HUDEP-2 (cell line): ENCODE data around the gene UBE2D1.

ENCODE experiments used
- DNase-seq, 76 experiments: peaks; one replicate each; lab custom pipeline; 2025; ENCODE audit not compliant: unreplicated experiment in 76 of 76; lab: John Stamatoyannopoulos, UW

The UBE2D1 gene

DNA sequence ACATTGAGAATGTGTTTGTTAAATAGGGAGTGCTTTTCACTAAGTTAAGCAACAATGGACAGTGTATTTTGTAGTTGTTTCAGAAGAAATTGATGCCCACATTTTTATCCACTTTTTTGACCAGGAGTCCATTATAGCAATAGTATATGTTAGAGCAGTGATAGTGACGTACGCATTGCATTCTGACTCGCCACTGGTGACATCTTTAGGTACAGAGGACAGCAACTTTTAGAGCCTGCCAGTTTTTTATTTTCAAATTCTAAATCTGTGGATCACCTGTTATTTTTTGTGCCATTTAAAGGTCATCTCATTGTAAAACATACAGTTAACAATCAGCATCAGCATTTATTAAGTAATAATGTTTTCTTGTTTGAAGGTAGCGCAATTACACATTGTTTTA is 1.4 kb downstream of the UBE2D1 start:
- DNase-seq = no peak

DNA sequence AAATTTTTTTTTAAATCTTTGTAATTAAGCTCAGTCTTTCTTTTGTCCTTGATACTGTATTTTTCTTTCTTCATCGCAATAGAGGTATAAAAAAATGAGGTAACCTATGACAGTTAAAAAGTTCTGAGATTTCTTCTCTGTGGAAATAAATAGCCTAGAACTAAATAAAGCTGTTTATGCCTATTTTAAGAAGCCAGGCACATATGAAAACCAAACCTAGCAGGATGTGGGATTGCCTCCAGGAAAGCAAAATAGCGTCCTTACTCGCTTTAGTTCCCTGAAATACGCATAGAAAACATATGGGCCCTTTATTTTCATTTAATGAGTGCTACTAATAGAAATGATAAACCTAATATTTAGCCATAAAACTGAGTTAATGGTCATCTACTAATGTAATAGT is 6.6 kb downstream of the UBE2D1 start:
- DNase-seq = no peak

DNA sequence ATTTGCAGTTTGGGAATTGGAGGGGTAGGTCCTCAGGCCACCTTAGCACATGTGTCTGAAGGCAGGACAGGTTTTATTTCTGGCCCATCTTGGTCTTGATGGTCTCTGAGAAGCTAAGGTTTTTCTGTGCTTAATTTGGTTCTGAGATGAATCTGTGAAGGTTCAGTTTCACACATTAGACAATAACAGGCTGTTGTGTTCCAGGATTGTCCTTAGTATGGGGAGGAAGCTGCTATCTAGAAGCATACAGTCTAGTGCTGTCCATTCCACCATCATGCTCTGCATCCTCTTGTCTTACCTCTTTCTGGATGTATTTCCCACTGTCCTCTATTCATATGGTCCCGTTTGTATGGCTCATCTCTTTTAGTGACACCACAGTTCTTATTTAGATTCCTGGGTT is 7.1 kb downstream of the UBE2D1 start:
- no peak for DNase-seq

DNA sequence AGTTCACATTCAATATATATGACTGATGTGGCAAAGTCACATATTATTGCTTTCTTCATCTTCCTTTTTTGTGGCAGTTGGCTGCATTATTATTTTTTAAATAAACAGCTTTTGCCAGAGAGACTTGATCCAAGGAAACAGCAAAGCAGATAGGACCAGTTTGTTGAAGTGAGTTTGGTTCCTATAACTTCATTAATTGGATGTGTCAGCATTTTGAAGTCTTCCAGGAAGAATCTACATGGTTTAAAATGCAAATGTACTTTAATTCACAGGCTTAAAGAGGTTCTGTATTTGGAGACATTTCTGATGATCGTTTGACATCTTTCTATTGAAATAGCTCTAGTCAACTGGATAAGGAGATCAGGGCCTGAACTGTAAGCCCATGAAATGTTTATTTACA is 13.2 kb downstream of the UBE2D1 start:
- DNase-seq = no peak

DNA sequence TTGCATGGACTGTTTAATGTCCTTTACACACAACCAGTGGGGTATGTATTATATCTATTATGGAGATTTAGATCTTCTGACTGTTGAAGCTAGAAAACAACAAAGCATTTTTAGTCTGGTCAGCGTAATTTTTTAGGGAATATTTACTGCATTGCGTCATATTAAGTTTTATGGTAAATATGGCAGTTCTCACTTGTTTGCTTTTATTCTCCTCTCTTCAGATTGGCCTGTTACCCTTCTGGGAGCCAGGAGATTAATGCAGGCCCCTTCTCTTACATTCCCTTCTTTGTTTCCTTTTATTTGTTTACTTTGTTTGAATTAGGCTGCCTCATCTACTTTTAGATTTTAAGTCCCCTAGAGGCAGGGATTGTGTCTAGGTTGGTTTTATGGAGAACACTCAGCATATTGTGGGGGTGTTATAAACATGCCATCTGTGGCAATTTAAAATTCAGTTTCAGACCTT is 13.8 kb downstream of the UBE2D1 start:
- no peak for DNase-seq

DNA sequence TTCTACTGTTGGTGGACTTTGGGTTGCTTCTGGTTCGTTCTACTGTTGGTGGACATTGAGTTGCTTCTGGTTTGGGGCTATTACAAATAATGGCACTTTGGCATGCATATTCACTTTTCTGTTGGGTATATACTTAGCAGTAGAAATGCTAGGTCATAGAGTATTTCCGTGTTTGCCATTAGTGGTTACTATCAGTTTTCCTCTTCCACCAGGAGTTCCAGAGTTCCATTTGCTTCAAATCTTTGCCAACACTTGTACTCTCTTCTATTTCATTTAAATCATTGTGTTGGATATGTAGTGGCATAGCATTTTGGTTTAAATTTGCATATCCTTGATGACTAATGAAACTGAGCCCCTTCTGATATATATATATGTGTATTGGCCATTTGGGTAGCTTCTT is 15.2 kb downstream of the UBE2D1 start:
- no peak for DNase-seq

DNA sequence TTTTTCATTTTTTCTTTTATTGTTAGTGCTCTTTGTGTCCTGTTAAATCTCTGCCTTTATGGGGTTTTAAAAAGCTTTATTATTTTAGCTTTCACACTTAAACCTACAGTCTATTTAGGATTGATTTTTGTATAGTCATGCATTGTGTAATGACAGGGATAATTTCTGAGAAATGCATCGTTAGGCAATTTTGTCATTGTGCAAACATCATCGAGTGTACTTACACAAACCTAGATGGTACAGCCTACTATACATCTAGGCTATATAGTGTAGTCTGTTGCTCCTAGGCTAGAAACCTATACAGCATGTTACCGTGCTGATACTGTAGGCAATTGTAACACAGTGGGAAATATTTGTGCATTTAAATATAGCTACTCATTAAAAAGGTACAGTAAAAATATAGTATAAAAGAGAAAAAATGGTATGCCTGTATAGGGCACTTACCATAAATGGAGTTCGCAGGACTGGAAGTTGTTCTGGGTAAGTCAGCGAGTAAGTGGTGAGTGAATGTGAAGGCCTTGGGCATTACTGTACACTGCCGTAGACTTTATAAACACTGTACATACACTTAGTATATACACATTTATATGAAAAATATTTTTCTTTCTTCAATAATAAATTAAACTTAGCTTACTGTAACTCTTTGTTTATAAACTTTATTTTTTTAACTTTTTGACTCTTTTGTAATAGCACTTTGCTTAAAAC is 16.0 kb downstream of the UBE2D1 start:
- no peak for DNase-seq

DNA sequence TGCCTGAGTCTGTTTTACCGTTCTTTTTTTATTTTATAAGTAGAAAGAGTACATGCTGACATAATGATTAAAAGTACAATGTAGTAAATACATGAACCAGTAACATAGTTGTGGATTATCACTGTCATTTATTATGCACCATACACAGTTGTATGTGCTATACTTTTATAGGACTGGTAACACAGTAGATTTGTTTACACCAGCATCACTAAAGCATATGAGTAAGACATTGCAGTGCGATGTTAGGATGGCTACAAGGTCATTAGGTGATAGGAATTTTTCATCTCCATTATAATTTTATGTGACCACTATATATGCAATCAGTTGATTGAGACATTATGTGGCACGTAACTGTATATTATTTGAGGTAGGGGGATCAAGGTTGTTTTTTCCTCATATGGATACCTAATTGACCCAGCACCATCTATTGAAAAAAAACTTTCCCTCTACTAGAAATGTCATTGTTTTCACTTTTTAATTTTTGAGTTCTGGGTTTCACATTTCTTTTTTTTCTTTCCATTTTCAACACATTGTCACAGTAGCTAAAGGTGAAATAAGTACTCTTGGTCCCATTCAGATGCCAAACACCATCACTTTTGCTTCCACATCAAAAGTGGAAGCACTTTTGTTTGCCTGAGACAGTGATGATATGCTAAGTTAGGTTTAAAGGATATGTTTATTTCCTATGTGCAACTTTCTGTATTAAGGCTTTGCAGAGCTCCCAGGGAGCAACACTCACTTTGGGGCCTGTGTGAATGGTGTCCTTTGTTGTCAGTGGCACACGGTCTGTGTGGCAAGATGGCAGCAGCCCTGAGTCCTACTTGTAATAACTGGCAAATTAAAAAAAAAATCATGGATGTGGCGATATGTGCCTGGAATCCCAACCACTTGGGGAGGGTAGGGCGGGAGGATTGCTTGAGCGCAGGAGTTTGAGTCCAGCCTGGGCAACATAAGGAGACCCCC is 17.1 kb downstream of the UBE2D1 start:
- DNase-seq = no peak

DNA sequence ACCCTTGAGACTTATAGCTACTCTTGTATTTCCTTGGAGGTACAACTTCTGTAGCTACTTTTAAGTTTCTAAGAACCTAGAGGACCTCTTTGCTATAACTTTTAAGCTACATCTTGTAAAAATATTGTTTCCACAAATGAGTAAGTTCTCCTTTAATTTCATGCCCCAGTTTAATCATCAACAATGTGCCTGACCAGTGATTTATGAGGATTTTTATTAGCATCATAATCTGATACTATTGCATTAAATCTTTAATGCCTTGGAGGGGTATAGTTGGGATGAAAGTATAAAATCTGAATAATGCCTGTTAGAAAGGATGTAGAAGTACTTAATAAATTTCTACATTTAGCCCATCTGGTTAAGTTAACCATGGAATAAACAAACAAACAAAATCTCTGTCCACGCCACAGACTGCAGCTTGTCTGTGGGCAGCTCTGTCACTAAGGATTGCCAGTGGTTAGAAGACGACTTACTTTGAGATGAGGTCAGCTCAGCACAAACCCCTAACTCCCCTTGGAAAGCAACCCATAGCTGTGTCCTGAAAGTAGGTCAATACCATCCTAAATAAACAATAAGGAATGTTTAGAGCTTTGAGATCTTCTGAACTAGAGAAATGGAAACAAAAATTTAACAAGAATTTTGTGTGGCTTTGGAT is 18.3 kb downstream of the UBE2D1 start:
- no peak for DNase-seq

DNA sequence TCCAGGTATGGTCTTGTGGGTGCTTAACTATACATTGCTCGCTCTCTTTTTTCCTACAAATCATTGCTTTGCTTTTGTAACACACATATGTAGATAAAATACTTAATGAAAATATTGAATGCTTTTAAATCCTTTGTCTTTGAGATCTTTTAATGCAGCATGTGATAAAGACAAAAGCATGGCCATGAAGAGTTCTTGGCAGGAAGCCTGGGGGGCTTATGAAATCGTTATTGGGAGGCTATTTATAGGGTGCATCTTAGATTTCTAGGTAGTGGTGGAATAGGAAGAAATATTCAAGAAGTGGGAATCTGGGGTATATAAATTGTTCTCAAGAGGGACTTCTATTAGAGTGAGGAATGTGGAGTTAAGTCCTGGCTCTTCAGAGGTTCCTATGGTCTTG is 21.9 kb downstream of the UBE2D1 start:
- DNase-seq = no peak

DNA sequence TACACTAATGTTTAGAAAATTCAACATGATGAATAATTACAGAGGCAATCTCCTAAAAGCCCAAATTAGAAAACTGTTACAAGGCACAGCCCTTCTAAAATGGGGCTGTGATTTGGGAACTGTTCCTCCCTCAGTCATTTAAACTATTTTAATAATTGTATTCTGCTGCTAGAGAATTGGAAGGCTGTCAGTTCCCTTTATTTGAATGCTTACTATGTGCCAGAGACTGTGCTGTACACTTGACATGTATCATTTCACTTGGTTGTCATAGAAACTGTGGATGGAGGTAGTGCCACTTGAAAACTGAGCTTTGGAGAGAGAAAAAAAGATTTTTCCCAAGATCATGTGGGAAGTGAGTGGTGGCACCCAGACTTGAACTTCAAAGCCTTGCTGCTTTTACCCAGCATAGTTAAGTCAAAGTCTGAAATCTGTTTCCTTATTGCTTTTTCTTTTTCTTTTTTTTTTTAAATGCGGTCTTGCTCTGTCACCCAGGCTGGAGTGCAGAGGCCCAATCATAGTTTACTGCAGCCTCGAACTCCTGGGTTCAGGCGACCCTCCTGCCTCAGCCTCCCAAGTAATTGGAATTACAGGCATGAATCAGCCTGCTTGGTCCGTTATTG is 23.6 kb downstream of the UBE2D1 start:
- no peak for DNase-seq

DNA sequence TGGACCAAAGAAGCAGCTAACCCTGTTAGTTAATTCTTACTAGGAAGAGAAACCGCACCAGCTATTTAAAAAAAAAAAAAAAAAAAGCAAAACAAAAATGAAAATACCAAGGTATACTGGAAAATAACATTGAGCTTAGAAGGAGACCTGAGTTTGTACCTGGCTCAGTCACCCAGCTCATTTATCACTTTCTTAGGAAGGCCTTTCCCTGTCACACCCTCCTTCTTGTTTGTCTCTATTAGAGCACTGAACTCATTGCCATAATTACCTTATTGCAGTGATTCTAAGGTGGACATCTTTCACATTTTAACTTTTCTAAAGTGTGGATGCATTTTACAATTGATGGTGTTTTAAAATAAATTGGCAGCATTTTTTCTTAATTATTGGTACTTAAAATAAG is 24.1 kb downstream of the UBE2D1 start:
- DNase-seq = no peak

DNA sequence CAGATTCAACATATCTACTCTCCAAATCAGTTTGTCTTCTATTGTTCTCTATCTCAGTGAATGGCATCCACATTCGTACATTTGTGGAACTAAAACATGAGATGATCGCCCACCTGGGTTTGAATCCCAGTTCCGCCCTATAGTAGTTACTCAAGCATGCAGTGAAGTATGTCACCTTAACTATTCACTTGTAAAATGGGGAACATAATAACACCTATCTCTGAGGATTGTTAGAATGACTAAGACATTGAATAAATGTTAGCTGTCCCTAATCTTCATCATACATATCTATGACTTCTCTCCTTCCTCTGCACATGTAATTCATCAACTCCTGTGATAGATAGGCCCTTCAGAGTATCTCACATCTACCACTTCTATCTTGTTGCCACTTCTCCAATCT is 24.7 kb downstream of the UBE2D1 start:
- no peak for DNase-seq

DNA sequence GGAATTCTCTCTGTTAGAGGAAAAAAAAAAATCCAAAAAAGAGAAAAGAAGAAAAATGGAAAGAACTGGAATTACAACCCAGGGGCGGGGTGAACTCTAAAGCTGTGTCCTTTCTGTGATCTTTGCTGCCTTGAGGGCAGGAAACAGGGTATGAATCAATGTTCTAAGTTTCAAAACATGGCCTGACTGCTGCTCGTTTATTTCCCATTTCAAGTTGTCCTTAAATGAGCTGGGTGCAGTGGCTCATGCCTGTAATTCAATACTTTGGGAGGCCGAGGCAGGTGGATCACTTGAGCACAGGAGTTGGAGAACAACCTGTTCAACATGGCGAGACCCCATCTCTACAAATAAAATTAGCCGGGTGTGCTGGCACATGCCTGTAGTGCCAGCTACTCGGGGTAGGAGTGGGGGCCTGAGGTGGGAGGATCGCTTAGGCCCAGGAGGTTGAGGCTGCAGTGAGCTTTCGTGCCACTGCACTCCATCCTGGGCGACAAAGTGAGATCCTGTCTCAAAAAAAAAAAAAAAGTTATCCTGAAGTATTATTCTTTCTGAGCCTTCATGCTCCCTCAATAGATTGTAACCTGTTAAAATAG is 25.7 kb downstream of the UBE2D1 start:
- no peak for DNase-seq

DNA sequence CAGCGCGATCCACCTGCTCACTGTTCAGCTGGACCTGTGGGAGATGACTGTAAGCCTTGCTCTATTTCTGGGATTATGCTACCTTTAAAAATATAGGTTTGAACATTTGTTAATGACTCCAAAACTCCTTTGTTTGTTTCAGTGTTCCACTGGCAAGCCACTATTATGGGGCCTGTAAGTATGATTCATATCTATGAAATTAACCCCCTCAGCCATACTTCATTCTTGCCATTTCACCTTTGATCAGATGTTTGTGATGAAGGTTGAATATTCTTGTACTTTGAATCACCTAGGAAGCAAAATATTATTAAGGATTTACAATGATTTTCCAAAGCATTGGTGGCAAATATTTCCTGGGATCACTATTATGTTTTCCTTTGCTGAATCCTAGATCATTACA is 26.5 kb downstream of the UBE2D1 start:
- DNase-seq = no peak

DNA sequence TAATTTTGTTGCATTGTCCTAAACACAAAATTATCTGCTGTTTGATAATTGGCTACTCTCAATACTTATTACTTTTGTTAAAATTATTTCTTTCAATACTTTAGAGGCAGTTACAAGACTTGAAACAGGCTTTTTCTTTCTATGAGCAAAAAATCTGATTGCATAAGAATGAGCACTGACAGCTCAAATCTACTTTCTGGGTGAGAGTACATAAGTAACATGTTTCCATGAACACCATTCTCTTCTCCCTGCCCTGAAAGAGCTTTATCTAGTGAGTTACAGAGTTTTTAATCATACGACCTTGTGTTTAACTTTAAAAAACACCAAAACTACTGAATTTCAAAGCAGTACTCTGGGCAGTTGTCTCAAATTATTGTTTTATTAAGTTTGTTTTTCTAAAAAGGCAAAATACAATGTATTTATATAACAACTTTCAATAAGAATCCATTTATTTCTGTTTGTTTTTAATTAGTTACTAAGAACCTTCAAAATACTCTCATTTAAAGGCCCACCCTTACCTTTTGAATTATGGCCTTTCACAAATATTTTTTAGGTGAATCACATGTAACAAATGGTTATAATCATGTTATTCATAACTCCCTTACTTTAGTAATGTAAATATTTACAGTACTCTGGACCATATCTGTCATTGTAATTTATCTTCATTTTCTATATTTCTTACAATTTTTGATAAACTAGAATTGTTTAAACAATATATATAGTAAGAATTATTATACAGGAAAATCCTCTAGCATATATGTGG is 27.4 kb downstream of the UBE2D1 start:
- DNase-seq = no peak

DNA sequence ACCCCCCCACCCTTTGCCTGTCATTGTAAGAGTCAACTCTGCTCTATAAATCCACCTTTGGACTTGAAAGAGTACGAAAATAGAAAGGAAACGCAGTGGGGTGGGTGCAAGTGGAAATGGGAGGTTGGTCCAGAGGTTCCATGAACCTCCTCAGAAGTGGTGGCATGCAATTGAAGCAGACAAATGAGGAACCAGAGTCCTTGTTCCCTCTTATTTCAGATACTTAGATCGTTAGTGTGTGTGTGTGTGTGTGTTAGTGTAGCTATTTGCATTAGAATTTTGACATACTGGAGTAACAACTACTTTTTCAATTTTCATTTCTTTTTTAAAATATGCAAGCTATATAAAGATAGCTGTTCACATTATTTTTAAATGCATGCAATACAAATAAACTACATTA is 32.3 kb downstream of the UBE2D1 start:
- no peak for DNase-seq

DNA sequence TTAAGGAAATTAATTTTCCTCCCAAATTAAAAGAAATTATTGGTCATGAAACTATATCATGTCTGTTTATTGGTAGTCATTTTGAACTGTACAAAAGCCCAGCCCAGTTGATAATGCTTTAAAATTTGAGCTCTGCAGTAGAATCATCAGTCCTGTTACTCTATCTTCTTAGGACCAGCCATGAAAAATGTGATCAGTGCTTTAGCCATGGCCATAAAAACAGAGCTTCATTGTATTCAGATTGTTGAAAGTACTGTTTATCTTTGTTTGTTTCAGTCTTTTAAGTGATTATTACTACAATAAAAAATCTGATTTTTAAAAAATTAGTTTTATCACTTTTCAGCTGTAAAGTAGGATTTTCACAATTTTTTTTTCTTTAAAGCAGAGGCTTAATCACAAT is 36.7 kb downstream of the UBE2D1 start:
- DNase-seq = no peak

DNA sequence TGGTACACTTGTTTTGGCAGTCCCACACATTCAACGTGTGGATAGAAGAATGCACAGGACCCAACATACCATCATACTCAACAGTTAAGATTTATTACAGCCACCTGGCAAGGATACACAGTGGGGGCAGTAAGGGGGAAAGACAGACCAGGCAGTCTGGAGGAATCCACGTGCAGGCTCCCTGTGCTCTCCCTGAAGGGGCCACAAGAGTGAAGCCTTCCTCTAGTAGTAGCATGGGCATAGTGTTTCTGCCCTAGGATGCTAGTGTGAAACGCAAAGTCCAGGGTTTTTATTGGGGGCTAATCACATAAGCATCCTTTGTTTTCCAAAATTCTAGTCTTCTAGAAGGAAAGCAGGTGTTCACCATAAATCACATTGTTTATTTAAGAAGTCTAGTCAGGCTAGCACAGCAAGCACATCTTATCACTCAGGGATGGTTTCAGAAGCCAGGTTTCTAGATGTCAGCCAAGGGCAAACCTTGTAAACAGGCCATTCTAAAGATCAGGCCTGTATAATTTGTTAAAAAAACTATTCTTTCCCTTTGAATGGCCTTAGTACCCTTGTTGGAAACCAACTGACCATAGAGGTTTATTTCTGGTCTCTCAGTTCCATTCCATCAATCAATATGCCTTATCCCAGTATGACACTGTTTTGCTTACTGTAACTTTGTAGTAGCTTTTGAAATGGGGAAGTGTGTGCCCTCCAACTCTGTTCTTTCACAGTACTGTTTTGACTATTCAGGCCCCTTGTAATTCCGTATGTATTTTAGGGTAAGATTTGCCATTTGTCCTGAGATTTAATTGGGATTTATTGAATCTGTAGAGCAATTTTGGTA is 38.0 kb downstream of the UBE2D1 start:
- no peak for DNase-seq
